ENCODE results near the gene DNAJA3. TPM values are rescaled to one million over a fixed set of nuclear protein-coding genes. Genes with fewer than 3 reads are reported as not detected.
A peak's percentile ranks its signal among the peaks of the same experiment; 100 is the strongest.

The DNAJA3 gene
- total RNA-seq, 1 donor from 2014 or later = 36.4 TPM

GRCh38 chr16:4410335-4411075 lies 15.2 kb upstream of the DNAJA3 start:
- Mint-ChIP-seq H3K27ac (ENCODE audit: unreplicated experiment) (no peak overlapping the region), H3K9me3 (ENCODE audit: unreplicated experiment) (no peaks in the 10 kb centered on the region), H3K4me1 (ENCODE audit: low read depth, unreplicated experiment) (peaks cover 4% of the 10 kb centered on the region), H3K36me3 (ENCODE audit: low read depth, unreplicated experiment) (peaks cover 8% of the 10 kb centered on the region), H3K4me3 (ENCODE audit: unreplicated experiment) (no peak overlapping the region), H3K27me3 (ENCODE audit: low read depth, unreplicated experiment) (no peaks in the 10 kb centered on the region)
- TF ChIP-seq EZH2 (IDR thresholded peaks at IDR 0.05; ENCODE audit: insufficient read depth, low read length) (no peak), CTCF (IDR thresholded peaks at IDR 0.05; ENCODE audit: insufficient read depth, low read depth, low read length) (no peak)
- Histone ChIP-seq H4K20me1 (ENCODE audit: insufficient read depth, low read length) (peaks cover 69% of the 10 kb centered on the region), H3K36me3 (ENCODE audit: insufficient read depth, low read length) (no peaks in the 10 kb centered on the region), H3K4me1 (ENCODE audit: insufficient read depth, low read length) (peaks cover 32% of the 10 kb centered on the region), H3K4me2 (ENCODE audit: low read length) (peak overlapping the region; percentile 7), H3K9ac (ENCODE audit: low read length) (no peak overlapping the region), H3K27me3 (ENCODE audit: insufficient read depth, low read length) (no peaks in the 10 kb centered on the region), H2AFZ (ENCODE audit: low read depth, low read length) (no peak overlapping the region), H3K27ac (ENCODE audit: low read depth, low read length) (no peak overlapping the region), H3K79me2 (ENCODE audit: insufficient read depth, low read length) (peaks cover 28% of the 10 kb centered on the region), H3K4me3 (ENCODE audit: insufficient read depth, low read depth, low read length) (no peak overlapping the region), H3K9me3 (ENCODE audit: insufficient read depth, low read depth, low read length) (no peaks in the 10 kb centered on the region)
- no peak for FAIRE-seq
- DNase-seq (ENCODE audit: low read depth) = peak; percentile 89

DNA sequence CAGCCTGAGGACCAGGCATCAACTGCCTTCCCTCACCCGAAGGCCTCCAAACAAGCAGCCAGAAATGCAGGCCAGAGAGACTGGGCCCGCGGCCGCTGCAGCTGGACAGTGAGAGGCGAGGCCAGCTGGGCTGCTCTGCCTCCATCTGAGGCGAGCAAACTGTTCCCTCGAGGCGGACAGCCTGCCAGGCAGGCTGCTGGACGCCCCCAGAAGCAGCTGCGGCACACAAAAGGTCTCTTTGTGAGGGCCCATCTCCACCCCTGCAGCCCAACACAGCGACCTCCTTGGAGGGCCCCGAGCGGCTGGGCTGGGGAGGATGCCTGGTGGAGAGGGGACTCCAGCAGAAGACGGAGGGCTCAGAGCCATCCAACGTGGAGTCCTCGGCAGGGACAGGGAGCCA lies 14.0 kb upstream of the DNAJA3 start:
- peaks cover 70% of the 10 kb centered on the region for H4K20me1 ChIP-seq (ENCODE audit: insufficient read depth, low read length)
- H3K4me1 ChIP-seq (ENCODE audit: insufficient read depth, low read length) = peaks cover 33% of the 10 kb centered on the region
- peaks cover 32% of the 10 kb centered on the region for H3K79me2 ChIP-seq (ENCODE audit: insufficient read depth, low read length)
- H3K36me3 Mint-ChIP-seq (ENCODE audit: low read depth, unreplicated experiment) = peaks cover 8% of the 10 kb centered on the region
- TF ChIP-seq EZH2 (IDR thresholded peaks at IDR 0.05; ENCODE audit: insufficient read depth, low read length) (no peak), CTCF (IDR thresholded peaks at IDR 0.05; ENCODE audit: insufficient read depth, low read depth, low read length) (no peak)
- no peak overlapping the region for H2AFZ ChIP-seq (ENCODE audit: low read depth, low read length)
- no peak overlapping the region for H3K27ac Mint-ChIP-seq (ENCODE audit: unreplicated experiment)
- H3K27ac ChIP-seq (ENCODE audit: low read depth, low read length) = no peak overlapping the region
- no peaks in the 10 kb centered on the region for H3K27me3 ChIP-seq (ENCODE audit: insufficient read depth, low read length)
- no peak overlapping the region for H3K9ac ChIP-seq (ENCODE audit: low read length)
- H3K9me3 ChIP-seq (ENCODE audit: insufficient read depth, low read depth, low read length) = no peaks in the 10 kb centered on the region
- no peak for FAIRE-seq
- peaks cover 4% of the 10 kb centered on the region for H3K4me1 Mint-ChIP-seq (ENCODE audit: low read depth, unreplicated experiment)
- H3K4me2 ChIP-seq (ENCODE audit: low read length) = no peak overlapping the region
- DNase-seq (ENCODE audit: low read depth) = no peak
- H3K4me3 Mint-ChIP-seq (ENCODE audit: unreplicated experiment) = no peak overlapping the region
- H3K36me3 ChIP-seq (ENCODE audit: insufficient read depth, low read length) = no peaks in the 10 kb centered on the region
- no peak overlapping the region for H3K4me3 ChIP-seq (ENCODE audit: insufficient read depth, low read depth, low read length)
- no peaks in the 10 kb centered on the region for H3K27me3 Mint-ChIP-seq (ENCODE audit: low read depth, unreplicated experiment)
- H3K9me3 Mint-ChIP-seq (ENCODE audit: unreplicated experiment) = no peaks in the 10 kb centered on the region

DNA sequence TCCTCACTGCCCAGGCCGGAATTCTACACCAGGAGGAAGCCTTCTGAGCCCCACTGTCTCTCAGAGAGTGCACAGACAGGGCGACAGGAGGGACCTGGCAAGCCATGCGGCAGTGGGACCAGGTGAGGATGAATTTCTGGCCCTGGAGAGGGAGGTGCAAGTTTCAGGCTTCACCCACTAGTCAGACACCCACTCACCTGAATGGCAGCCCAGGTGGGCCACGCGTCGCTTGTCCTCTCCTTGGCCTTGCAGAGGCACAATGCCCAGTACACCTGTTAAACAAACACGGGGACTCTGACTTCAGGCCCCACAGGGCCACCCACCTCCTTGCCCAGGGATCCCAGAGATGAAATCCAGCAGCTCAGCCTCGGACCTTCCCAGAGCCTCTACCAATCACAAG lies 13.5 kb upstream of the DNAJA3 start:
- DNase-seq (ENCODE audit: low read depth) (no peak), FAIRE-seq (no peak)
- peaks cover 8% of the 10 kb centered on the region for H3K36me3 Mint-ChIP-seq (ENCODE audit: low read depth, unreplicated experiment)
- Histone ChIP-seq H3K9me3 (ENCODE audit: insufficient read depth, low read depth, low read length) (no peaks in the 10 kb centered on the region), H3K36me3 (ENCODE audit: insufficient read depth, low read length) (no peaks in the 10 kb centered on the region), H4K20me1 (ENCODE audit: insufficient read depth, low read length) (peaks cover 70% of the 10 kb centered on the region), H3K4me2 (ENCODE audit: low read length) (no peak overlapping the region), H3K27me3 (ENCODE audit: insufficient read depth, low read length) (no peaks in the 10 kb centered on the region), H3K4me1 (ENCODE audit: insufficient read depth, low read length) (peaks cover 36% of the 10 kb centered on the region), H3K9ac (ENCODE audit: low read length) (no peak overlapping the region), H3K79me2 (ENCODE audit: insufficient read depth, low read length) (peaks cover 32% of the 10 kb centered on the region), H3K27ac (ENCODE audit: low read depth, low read length) (no peak overlapping the region), H3K4me3 (ENCODE audit: insufficient read depth, low read depth, low read length) (no peak overlapping the region), H2AFZ (ENCODE audit: low read depth, low read length) (no peak overlapping the region)
- H3K27me3 Mint-ChIP-seq (ENCODE audit: low read depth, unreplicated experiment) = no peaks in the 10 kb centered on the region
- TF ChIP-seq EZH2 (IDR thresholded peaks at IDR 0.05; ENCODE audit: insufficient read depth, low read length) = no peak
- TF ChIP-seq CTCF (IDR thresholded peaks at IDR 0.05; ENCODE audit: insufficient read depth, low read depth, low read length) = no peak
- peaks cover 4% of the 10 kb centered on the region for H3K4me1 Mint-ChIP-seq (ENCODE audit: low read depth, unreplicated experiment)
- H3K27ac Mint-ChIP-seq (ENCODE audit: unreplicated experiment) = no peak overlapping the region
- no peaks in the 10 kb centered on the region for H3K9me3 Mint-ChIP-seq (ENCODE audit: unreplicated experiment)
- no peak overlapping the region for H3K4me3 Mint-ChIP-seq (ENCODE audit: unreplicated experiment)
